ENCODE results near the gene PPP1R12C.
A peak's percentile ranks its signal among the peaks of the same experiment; 100 is the strongest.

The PPP1R12C gene

DNA sequence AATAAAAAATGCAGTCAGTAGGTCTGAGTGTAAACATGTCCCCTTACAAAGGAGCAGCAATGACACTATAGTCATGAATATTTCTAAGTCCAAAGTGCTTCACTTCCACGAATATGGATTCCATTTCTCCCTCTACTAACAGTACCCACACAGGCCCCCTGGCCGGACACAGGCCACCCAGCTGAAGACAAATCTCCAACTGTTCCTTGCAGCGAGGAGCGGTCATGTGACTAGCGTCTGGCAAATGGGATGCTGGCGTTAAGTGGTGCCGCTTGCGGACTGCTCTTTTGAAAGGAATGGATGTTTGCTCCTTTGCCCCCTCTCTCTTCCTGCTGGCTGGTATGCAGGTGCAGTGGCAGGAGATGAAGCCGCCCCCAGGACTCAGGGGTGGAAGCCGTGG lies 16.2 kb downstream of the PPP1R12C start:
- no peak overlapping the region for H3K4me2 ChIP-seq (ENCODE audit: low read depth, low read length, poor library complexity, severe bottlenecking)
- no peaks in the 10 kb centered on the region for H3K9me3 ChIP-seq (ENCODE audit: insufficient read depth, low read depth, low read length)
- no peaks in the 10 kb centered on the region for H4K20me1 ChIP-seq (ENCODE audit: insufficient read depth, low read length, poor library complexity, severe bottlenecking)
- H3K9me2 ChIP-seq (replicated peaks; ENCODE audit: low read depth, low read length) = no peaks in the 10 kb centered on the region
- 0 out of 2 replicates have a peak, but pooled peaks cover 2% of the 10 kb centered on the region for H3K79me2 ChIP-seq (ENCODE audit: insufficient read depth, low read length)
- TF ChIP-seq EZH2phosphoT487 (IDR thresholded peaks at IDR 0.05; ENCODE audit: borderline replicate concordance) = no peak
- TF ChIP-seq, protein P1, sequence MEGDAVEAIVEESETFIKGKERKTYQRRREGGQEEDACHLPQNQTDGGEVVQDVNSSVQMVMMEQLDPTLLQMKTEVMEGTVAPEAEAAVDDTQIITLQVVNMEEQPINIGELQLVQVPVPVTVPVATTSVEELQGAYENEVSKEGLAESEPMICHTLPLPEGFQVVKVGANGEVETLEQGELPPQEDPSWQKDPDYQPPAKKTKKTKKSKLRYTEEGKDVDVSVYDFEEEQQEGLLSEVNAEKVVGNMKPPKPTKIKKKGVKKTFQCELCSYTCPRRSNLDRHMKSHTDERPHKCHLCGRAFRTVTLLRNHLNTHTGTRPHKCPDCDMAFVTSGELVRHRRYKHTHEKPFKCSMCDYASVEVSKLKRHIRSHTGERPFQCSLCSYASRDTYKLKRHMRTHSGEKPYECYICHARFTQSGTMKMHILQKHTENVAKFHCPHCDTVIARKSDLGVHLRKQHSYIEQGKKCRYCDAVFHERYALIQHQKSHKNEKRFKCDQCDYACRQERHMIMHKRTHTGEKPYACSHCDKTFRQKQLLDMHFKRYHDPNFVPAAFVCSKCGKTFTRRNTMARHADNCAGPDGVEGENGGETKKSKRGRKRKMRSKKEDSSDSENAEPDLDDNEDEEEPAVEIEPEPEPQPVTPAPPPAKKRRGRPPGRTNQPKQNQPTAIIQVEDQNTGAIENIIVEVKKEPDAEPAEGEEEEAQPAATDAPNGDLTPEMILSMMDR (conservative IDR thresholded peaks at IDR 0.05; ENCODE audit: low read length) = no peak
- H3F3A ChIP-seq (ENCODE audit: low read depth) = no peaks in the 10 kb centered on the region
- no peak overlapping the region for H3K4me3 ChIP-seq (ENCODE audit: low read length, poor library complexity, severe bottlenecking)
- H2AFZ ChIP-seq (ENCODE audit: low read length) = no peak overlapping the region
- H3K4me1 ChIP-seq (ENCODE audit: insufficient read depth, low read length, poor library complexity, severe bottlenecking) = no peaks in the 10 kb centered on the region
- no peaks in the 10 kb centered on the region for H3K27me3 ChIP-seq (ENCODE audit: insufficient read depth, low read length, poor library complexity, severe bottlenecking)
- peaks cover 14% of the 10 kb centered on the region; the same call in 1 of the 2 replicates for H3K36me3 ChIP-seq (ENCODE audit: insufficient read depth, low read length)
- no peak overlapping the region for H3K9ac ChIP-seq (ENCODE audit: low read depth, low read length, poor library complexity, severe bottlenecking)

DNA sequence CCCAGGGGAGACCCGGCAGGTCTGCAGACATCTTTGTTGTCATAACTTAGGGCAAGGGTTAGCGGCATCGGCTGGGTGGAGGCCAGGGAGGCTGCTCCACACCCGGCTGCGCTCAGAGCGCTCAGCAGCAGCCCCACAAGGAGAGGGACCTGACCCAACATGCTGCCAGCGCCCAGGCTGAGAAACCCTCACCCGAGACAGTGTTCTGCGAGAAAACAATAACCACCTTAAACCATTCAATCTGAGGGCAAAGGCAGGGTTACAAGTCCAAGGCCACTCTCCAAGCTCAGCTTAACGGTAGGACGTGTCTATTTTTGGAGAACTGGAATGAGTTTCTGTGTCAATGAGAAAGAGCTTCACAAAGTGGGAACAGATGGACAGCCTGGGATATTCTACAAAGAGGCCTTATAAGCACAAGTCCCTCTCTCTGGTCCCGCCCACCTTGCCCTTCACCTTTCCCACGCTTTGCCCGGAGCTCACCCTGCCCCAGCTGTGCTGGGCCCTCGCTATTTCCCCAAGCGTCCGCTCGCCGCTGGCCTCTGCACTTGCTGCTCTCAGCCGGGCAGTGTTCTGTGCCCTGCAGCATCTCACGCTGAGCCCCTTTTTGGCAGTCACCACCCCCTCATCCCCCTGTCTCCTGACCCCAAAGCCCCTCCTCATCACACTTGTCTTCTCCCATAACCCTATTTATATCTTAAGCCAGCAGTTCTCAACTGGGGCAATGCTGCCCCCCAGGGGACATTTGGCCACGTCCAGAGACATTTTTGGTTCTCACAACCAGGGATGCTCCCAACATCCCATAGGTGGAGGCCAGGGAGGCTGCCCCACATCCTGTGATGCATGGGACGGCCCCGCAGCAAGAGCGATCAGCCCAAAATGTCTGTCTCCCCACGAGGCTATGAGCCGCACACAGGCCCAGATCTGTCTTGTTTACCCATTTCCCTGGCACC lies 17.6 kb downstream of the PPP1R12C start:
- Histone ChIP-seq H3K4me1 (ENCODE audit: insufficient read depth, low read length, poor library complexity, severe bottlenecking) (no peaks in the 10 kb centered on the region), H3K9me3 (ENCODE audit: insufficient read depth, low read depth, low read length) (no peaks in the 10 kb centered on the region), H3K4me3 (ENCODE audit: low read length, poor library complexity, severe bottlenecking) (no peak overlapping the region), H4K20me1 (ENCODE audit: insufficient read depth, low read length, poor library complexity, severe bottlenecking) (no peaks in the 10 kb centered on the region), H3K36me3 (ENCODE audit: insufficient read depth, low read length) (peaks cover 15% of the 10 kb centered on the region; the same call in 1 of the 2 replicates), H3F3A (ENCODE audit: low read depth) (no peaks in the 10 kb centered on the region), H3K9me2 (replicated peaks; ENCODE audit: low read depth, low read length) (no peaks in the 10 kb centered on the region), H3K9ac (ENCODE audit: low read depth, low read length, poor library complexity, severe bottlenecking) (no peak overlapping the region), H3K27me3 (ENCODE audit: insufficient read depth, low read length, poor library complexity, severe bottlenecking) (no peaks in the 10 kb centered on the region), H3K4me2 (ENCODE audit: low read depth, low read length, poor library complexity, severe bottlenecking) (no peak overlapping the region), H3K79me2 (ENCODE audit: insufficient read depth, low read length) (no peaks in the 10 kb centered on the region), H2AFZ (ENCODE audit: low read length) (no peak overlapping the region)
- TF ChIP-seq, protein P1 (conservative IDR thresholded peaks at IDR 0.05; ENCODE audit: low read length) = peak; percentile 40
- no peak for TF ChIP-seq EZH2phosphoT487 (IDR thresholded peaks at IDR 0.05; ENCODE audit: borderline replicate concordance)

- H3F3A ChIP-seq (ENCODE audit: low read depth) = no peaks in the 10 kb centered on the region
- H2AFZ ChIP-seq (ENCODE audit: low read length) = no peak overlapping the region
- H3K36me3 ChIP-seq (ENCODE audit: insufficient read depth, low read length) = peaks cover 19% of the 10 kb centered on the region; the same call in 1 of the 2 replicates
Measured at GRCh38 chr19:55098716-55099556, 18.5 kb downstream of the PPP1R12C start.

More at GRCh38 chr19:55098716-55099556, 18.5 kb downstream of the PPP1R12C start:
- no peak overlapping the region for H3K4me3 ChIP-seq (ENCODE audit: low read length, poor library complexity, severe bottlenecking)
- no peaks in the 10 kb centered on the region for H3K9me2 ChIP-seq (replicated peaks; ENCODE audit: low read depth, low read length)
- H3K9me3 ChIP-seq (ENCODE audit: insufficient read depth, low read depth, low read length) = no peaks in the 10 kb centered on the region
- no peak overlapping the region for H3K9ac ChIP-seq (ENCODE audit: low read depth, low read length, poor library complexity, severe bottlenecking)
- H3K27me3 ChIP-seq (ENCODE audit: insufficient read depth, low read length, poor library complexity, severe bottlenecking) = no peaks in the 10 kb centered on the region
- no peaks in the 10 kb centered on the region for H3K4me1 ChIP-seq (ENCODE audit: insufficient read depth, low read length, poor library complexity, severe bottlenecking)
- no peaks in the 10 kb centered on the region for H4K20me1 ChIP-seq (ENCODE audit: insufficient read depth, low read length, poor library complexity, severe bottlenecking)
- no peak overlapping the region for H3K4me2 ChIP-seq (ENCODE audit: low read depth, low read length, poor library complexity, severe bottlenecking)
- TF ChIP-seq, protein P1 (conservative IDR thresholded peaks at IDR 0.05; ENCODE audit: low read length) = no peak
- TF ChIP-seq EZH2phosphoT487 (IDR thresholded peaks at IDR 0.05; ENCODE audit: borderline replicate concordance) = no peak
- H3K79me2 ChIP-seq (ENCODE audit: insufficient read depth, low read length) = no peaks in the 10 kb centered on the region

Measured in Loucy (cell line).